ENCODE data around the gene PSTPIP1.

DNA sequence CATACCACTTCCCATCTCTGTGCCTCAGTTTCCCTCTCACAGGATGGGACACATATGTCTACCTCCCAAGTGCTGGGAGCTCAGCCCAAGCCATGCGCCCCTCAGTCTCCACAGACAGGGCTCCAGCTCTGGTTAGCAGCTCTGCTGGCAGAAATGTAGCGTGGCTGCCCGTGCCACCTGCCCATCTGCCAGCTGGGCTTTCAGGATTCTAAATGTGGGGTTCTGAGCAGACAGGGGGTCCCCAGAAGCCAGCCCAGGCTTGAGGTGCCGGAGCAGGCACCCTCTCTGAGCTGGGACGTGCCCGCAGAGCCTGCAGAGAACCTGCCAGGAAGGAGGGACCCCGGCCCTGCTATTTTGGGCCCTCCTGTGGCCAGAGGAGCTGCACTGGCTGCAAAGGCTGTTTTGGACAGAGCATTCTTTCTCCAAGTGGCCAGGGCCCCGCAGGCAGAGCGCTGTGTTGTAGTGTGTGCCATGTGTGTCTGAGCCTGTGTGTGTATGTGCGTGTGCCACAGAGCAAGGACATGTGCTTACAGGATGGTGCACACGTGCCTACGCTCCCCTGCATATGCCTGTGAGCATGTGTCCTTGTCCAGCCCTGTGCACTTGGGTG lies 31.7 kb downstream of the PSTPIP1 start:
- TF ChIP-seq, protein P1, sequence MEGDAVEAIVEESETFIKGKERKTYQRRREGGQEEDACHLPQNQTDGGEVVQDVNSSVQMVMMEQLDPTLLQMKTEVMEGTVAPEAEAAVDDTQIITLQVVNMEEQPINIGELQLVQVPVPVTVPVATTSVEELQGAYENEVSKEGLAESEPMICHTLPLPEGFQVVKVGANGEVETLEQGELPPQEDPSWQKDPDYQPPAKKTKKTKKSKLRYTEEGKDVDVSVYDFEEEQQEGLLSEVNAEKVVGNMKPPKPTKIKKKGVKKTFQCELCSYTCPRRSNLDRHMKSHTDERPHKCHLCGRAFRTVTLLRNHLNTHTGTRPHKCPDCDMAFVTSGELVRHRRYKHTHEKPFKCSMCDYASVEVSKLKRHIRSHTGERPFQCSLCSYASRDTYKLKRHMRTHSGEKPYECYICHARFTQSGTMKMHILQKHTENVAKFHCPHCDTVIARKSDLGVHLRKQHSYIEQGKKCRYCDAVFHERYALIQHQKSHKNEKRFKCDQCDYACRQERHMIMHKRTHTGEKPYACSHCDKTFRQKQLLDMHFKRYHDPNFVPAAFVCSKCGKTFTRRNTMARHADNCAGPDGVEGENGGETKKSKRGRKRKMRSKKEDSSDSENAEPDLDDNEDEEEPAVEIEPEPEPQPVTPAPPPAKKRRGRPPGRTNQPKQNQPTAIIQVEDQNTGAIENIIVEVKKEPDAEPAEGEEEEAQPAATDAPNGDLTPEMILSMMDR (conservative IDR thresholded peaks at IDR 0.05; ENCODE audit: low read depth in 2 of 2): no peak
- TF ChIP-seq, protein P2, sequence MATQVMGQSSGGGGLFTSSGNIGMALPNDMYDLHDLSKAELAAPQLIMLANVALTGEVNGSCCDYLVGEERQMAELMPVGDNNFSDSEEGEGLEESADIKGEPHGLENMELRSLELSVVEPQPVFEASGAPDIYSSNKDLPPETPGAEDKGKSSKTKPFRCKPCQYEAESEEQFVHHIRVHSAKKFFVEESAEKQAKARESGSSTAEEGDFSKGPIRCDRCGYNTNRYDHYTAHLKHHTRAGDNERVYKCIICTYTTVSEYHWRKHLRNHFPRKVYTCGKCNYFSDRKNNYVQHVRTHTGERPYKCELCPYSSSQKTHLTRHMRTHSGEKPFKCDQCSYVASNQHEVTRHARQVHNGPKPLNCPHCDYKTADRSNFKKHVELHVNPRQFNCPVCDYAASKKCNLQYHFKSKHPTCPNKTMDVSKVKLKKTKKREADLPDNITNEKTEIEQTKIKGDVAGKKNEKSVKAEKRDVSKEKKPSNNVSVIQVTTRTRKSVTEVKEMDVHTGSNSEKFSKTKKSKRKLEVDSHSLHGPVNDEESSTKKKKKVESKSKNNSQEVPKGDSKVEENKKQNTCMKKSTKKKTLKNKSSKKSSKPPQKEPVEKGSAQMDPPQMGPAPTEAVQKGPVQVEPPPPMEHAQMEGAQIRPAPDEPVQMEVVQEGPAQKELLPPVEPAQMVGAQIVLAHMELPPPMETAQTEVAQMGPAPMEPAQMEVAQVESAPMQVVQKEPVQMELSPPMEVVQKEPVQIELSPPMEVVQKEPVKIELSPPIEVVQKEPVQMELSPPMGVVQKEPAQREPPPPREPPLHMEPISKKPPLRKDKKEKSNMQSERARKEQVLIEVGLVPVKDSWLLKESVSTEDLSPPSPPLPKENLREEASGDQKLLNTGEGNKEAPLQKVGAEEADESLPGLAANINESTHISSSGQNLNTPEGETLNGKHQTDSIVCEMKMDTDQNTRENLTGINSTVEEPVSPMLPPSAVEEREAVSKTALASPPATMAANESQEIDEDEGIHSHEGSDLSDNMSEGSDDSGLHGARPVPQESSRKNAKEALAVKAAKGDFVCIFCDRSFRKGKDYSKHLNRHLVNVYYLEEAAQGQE (IDR thresholded peaks at IDR 0.05; ENCODE audit: unreplicated experiment): no peak
- TF ChIP-seq POLR2AphosphoS5 (IDR thresholded peaks at IDR 0.05; ENCODE audit: low read depth): no peak
